K562 (cell line): ENCODE results near the gene GFOD1. TPM values are rescaled to one million over a fixed set of nuclear protein-coding genes. Genes with fewer than 3 reads are reported as not detected.

Experiments used
- ATAC-seq: fragments of 200-7000 bp; cut with Tn5 transposase; 3 replicates; pipeline ENCODE4 v1.9.1; 2020; ENCODE audit warnings: moderate library complexity
- BruUV-seq: library from RNA; stranded (reverse); fragments of 400-500 nt; replicated peaks from 2 replicates; lab custom pipeline; 2021; lab: Mats Ljungman, UMichigan
- CTCF ChIA-PET: fragments of 300-600 bp; formaldehyde crosslinking; extraction: SDS; loops from one replicate; lab custom pipeline; 2021; ENCODE audit warnings: low intra/inter-chr PET ratio; lab: Yijun Ruan, JAX
- POLR2A ChIA-PET: fragments of 300-600, 350-650 bp; sonication (Branson Sonifier 250); formaldehyde crosslinking; extraction: SDS; loops from one replicate; lab custom pipeline; 2021; ENCODE audit warnings: antibody characterized with exemption, inconsistent platforms; lab: Yijun Ruan, JAX
- DNase-seq, 4 experiments: peaks; one replicate each; pipeline versions ENCODE4 v3.0.0 to v3.0.0-alpha.2; 2011 to 2018; ENCODE audit warnings: low spot score in 3 of 4, mixed read lengths in 3 of 4; ENCODE audit errors: extremely low read depth in 1 of 4
- FAIRE-seq: peaks from 2 replicates; lab custom pipeline; 2011; peaks lifted over from hg19 to GRCh38; lab: Jason Lieb, UNC
- H2AFZ ChIP-seq: 2 replicates; pipeline ENCODE4 v1.6.0; 2011; ENCODE audit warnings: low read depth, low read length, control low read depth, inconsistent platforms
- H3K27ac ChIP-seq: fragments of 200-600 bp; 3 replicates; pipeline ENCODE4 v1.8.0; 2011; ENCODE audit warnings: low read depth, mild to moderate bottlenecking, control low read depth, inconsistent platforms, low read length, moderate library complexity, mixed read lengths; ENCODE audit errors: extremely low read depth
- H3K27me3 ChIP-seq, 2 experiments: fragments of 300-600 bp in 1 of 2; 2 replicates in 1 of 2; 3 replicates in 1 of 2; pipeline versions ENCODE4 v1.6.0 to v1.8.0; 2011; ENCODE audit warnings: inconsistent platforms in 2 of 2, low read length in 2 of 2, mild to moderate bottlenecking in 1 of 2, mixed read lengths in 1 of 2, moderate library complexity in 1 of 2; ENCODE audit not compliant: control insufficient read depth in 2 of 2, insufficient read depth in 2 of 2
- H3K36me3 ChIP-seq: fragments of 300-600 bp; 3 replicates; pipeline ENCODE4 v1.8.0; 2011; ENCODE audit warnings: mild to moderate bottlenecking, low read length, inconsistent platforms; ENCODE audit not compliant: control insufficient read depth, insufficient read depth
- H3K4me1 ChIP-seq, 2 experiments: fragments of 200-600 bp in 1 of 2; replicated peaks in 1 of 2; 2 replicates in 1 of 2; 3 replicates in 1 of 2; pipeline versions ENCODE4 v1.5.1 to v1.8.0; 2011; ENCODE audit warnings: inconsistent platforms in 2 of 2, low read length in 2 of 2, mild to moderate bottlenecking in 1 of 2, mixed read lengths in 1 of 2, moderate library complexity in 1 of 2; ENCODE audit not compliant: control insufficient read depth in 2 of 2, insufficient read depth in 2 of 2
- H3K4me2 ChIP-seq: 2 replicates; pipeline ENCODE4 v1.6.1; 2011; ENCODE audit warnings: low read length, control low read depth, inconsistent platforms, mixed read lengths; ENCODE audit not compliant: insufficient read depth
- H3K4me3 ChIP-seq: fragments of 200-600 bp; sonication (generic), shearing (Covaris generic); 2 replicates; pipeline ENCODE4 v1.5.1; 2016; ENCODE audit warnings: control low read depth, inconsistent platforms
- H3K79me2 ChIP-seq: fragments of 200-600 bp; 3 replicates; pipeline ENCODE4 v1.8.0; 2011; ENCODE audit warnings: low read length, inconsistent platforms; ENCODE audit not compliant: control insufficient read depth, insufficient read depth
- H3K9ac ChIP-seq, 2 experiments: 2 replicates each; pipeline versions ENCODE4 v1.6.0 to v1.6.1; 2011; ENCODE audit warnings: low read depth in 2 of 2, low read length in 2 of 2, control low read depth in 1 of 2, inconsistent platforms in 1 of 2, mild to moderate bottlenecking in 1 of 2, mixed read lengths in 1 of 2; ENCODE audit not compliant: insufficient read depth in 1 of 2
- H3K9me1 ChIP-seq: one replicate; pipeline ENCODE4 v1.6.0; 2011; ENCODE audit warnings: inconsistent platforms, mild to moderate bottlenecking, low read length, moderate library complexity; ENCODE audit not compliant: control insufficient read depth, insufficient read depth
- H3K9me3 ChIP-seq: replicated peaks from 2 replicates; pipeline ENCODE4 v1.5.1; 2011; ENCODE audit warnings: low read depth, low read length, inconsistent platforms; ENCODE audit not compliant: control insufficient read depth, insufficient read depth
- H4K20me1 ChIP-seq: replicated peaks from 2 replicates; pipeline ENCODE4 v1.6.1; 2011; ENCODE audit warnings: low read length, inconsistent platforms, mixed read lengths; ENCODE audit not compliant: control insufficient read depth, insufficient read depth
- CTCFL ChIP-seq: IDR thresholded peaks from 2 replicates; pipeline ENCODE4 v1.6.1; 2011; ENCODE audit warnings: borderline replicate concordance, low read depth, mild to moderate bottlenecking, moderate library complexity, low read length; ENCODE audit not compliant: insufficient read depth, poor library complexity, severe bottlenecking
- NFIC ChIP-seq: fragments of 450-650 bp; IDR thresholded peaks from 2 replicates; pipeline ENCODE4 v1.6.1; 2017; ENCODE audit warnings: mild to moderate bottlenecking, inconsistent platforms
- PTBP1 ChIP-seq: fragments of 200-400 bp; formaldehyde crosslinking; IDR thresholded peaks from 2 replicates; pipeline ENCODE4 v1.6.1; 2017; ENCODE audit warnings: low read depth, low read length
- RBFOX2 ChIP-seq: fragments of 200-400 bp; formaldehyde crosslinking; IDR thresholded peaks from 2 replicates; pipeline ENCODE4 v1.6.1; 2017; ENCODE audit warnings: low read depth, mild to moderate bottlenecking, low read length, moderate library complexity
- RREB1 ChIP-seq: fragments of 250-450 bp; sonication (Bioruptor Pico); IDR thresholded peaks from 2 replicates; pipeline ENCODE4 v1.4.0; 2020
- ZC3H11A ChIP-seq: IDR thresholded peaks from 2 replicates; pipeline ENCODE4 v1.6.1; 2012; ENCODE audit warnings: low read depth, low read length, improper control_type of control experiment
- WGBS: fragments of 100-300 bp; shearing (Covaris generic); methylation state at CpG from one replicate; pipeline ENCODE4 v1.1.6; 2016; ENCODE audit warnings: low coverage, mixed read lengths; ENCODE audit not compliant: insufficient coverage; ENCODE audit errors: missing lambda C conversion rate; 5-methylcytosine and 5-hydroxymethylcytosine counted together
- in situ Hi-C: fragments of 300-500 bp; cut with MboI; formaldehyde crosslinking; loops from 4 replicates; pipeline ENCODE4 v1.15.0; 2018; ENCODE audit warnings: inconsistent platforms, mixed read lengths
- intact Hi-C: fragments of 100-400 bp; cut with micrococcal nuclease; formaldehyde crosslinking; loops from 2 replicates; pipeline ENCODE4 v1.14.2; 2022
- polyA plus RNA-seq, 8 experiments: library from polyadenylated mRNA; depleted of rRNA in 4 of 8; stranded (reverse) in 5 of 8; unstranded in 3 of 8; fragments of >200 nt; fragmentation: Nextera tagmentation in 2 of 8; fragmentation: Illumina TruSeq in 1 of 8; extraction: Ambion mirVana in 2 of 8; extraction: Trizol in 1 of 8; gene quantifications; 2 replicates each; pipeline versions ENCODE4 v1.2.1 to v1.2.3, GENCODE V29; 2011 to 2014; ENCODE audit warnings: inconsistent platforms in 1 of 8, missing spikeins in 1 of 8
- total RNA-seq, 7 experiments: library from RNA; depleted of rRNA in 6 of 7; stranded (reverse); fragments of >200 nt in 6 of 7; fragmentation: Illumina TruSeq in 2 of 7; extraction: Trizol in 2 of 7; gene quantifications; 2 replicates each; pipeline versions ENCODE4 v1.2.1 to v1.2.3, GENCODE V29; 2011 to 2021; ENCODE audit warnings: low replicate concordance in 1 of 7
- TF ChIP-seq, protein P1 (sequence below): fragments of 200-400 bp; formaldehyde crosslinking; IDR thresholded peaks from 2 replicates; pipeline ENCODE4 v1.6.1; 2017; ENCODE audit warnings: mild to moderate bottlenecking, low read depth, low read length, moderate library complexity

Gene GFOD1
- total and polyA plus RNA-seq, 9 of the 15 experiments (the other 6 are each of a cell fraction or from before 2014, with no cell fraction given) = 3.8 to 12.0 (median 8.2) TPM

- ChIA-PET POLR2A (interaction anchor here (1.6 kb wide), 1 partner anchor 38 kb away, joined by 3 read pairs; no protein-coding TSS in a partner anchor), CTCF (no interaction called here)
- FAIRE-seq (no peak), ATAC-seq (no peak), DNase-seq (no peak)
- TF ChIP-seq NFIC (no peak), PTBP1 (no peak), ZC3H11A (no peak), RREB1 (no peak), CTCFL (no peak), RBFOX2 (no peak)
- TF ChIP-seq, protein P1, sequence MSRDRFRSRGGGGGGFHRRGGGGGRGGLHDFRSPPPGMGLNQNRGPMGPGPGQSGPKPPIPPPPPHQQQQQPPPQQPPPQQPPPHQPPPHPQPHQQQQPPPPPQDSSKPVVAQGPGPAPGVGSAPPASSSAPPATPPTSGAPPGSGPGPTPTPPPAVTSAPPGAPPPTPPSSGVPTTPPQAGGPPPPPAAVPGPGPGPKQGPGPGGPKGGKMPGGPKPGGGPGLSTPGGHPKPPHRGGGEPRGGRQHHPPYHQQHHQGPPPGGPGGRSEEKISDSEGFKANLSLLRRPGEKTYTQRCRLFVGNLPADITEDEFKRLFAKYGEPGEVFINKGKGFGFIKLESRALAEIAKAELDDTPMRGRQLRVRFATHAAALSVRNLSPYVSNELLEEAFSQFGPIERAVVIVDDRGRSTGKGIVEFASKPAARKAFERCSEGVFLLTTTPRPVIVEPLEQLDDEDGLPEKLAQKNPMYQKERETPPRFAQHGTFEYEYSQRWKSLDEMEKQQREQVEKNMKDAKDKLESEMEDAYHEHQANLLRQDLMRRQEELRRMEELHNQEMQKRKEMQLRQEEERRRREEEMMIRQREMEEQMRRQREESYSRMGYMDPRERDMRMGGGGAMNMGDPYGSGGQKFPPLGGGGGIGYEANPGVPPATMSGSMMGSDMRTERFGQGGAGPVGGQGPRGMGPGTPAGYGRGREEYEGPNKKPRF = no peak
- H3K9me3 ChIP-seq = no peaks in the 10 kb centered on the region
- H3K79me2 ChIP-seq = no peaks in the 10 kb centered on the region
- no peaks in the 10 kb centered on the region for H3K9me1 ChIP-seq
- no peak overlapping the region for H2AFZ ChIP-seq
- in situ Hi-C loops (no loop called here), intact Hi-C loops (no loop called here)
- no peak overlapping the region for H3K9ac ChIP-seq
- no peaks in the 10 kb centered on the region; a peak in 1 of 5 replicates for H3K4me1 ChIP-seq
- no peak overlapping the region for H3K4me2 ChIP-seq
- no peaks in the 10 kb centered on the region for H4K20me1 ChIP-seq
- 5% methylated on average over 1 of the region's 1 CpG for WGBS
- H3K36me3 ChIP-seq = no peaks in the 10 kb centered on the region
- H3K27ac ChIP-seq = no peak overlapping the region
- H3K27me3 ChIP-seq = peaks cover 0 to 6% of the 10 kb centered on the region in 2 experiments; a peak in 1 of 5 replicates
- no peak overlapping the region for H3K4me3 ChIP-seq
- no TSS peak for BruUV-seq
Observed at GRCh38 chr6:13496513-13497190, 9.3 kb upstream of the GFOD1 start.
